DOHH2 (cell line): ENCODE measurements around the gene KCNH1.

Source experiments
- H3F3A ChIP-seq: fragments of 200-600 bp; sonication (generic), shearing (Covaris generic); 2 replicates; pipeline ENCODE4 v1.6.0; 2016; ENCODE audit warnings: antibody characterized with exemption, mild to moderate bottlenecking; ENCODE audit not compliant: control insufficient read depth, insufficient read depth
- H3K27ac ChIP-seq: fragments of 200-600 bp; sonication (generic); 2 replicates; pipeline ENCODE4 v1.5.1; 2014; ENCODE audit warnings: low read depth, mild to moderate bottlenecking, low read length, moderate library complexity
- H3K27me3 ChIP-seq: fragments of 200-600 bp; sonication (generic); 2 replicates; pipeline ENCODE4 v1.6.1; 2014; ENCODE audit warnings: mild to moderate bottlenecking, low read length, mixed read lengths; ENCODE audit not compliant: control insufficient read depth
- H3K36me3 ChIP-seq: fragments of 200-600 bp; sonication (generic); 2 replicates; pipeline ENCODE4 v1.6.1; 2014; ENCODE audit warnings: mild to moderate bottlenecking, low read length, moderate library complexity, mixed read lengths; ENCODE audit not compliant: control insufficient read depth
- H3K4me1 ChIP-seq: fragments of 200-600 bp; sonication (generic); 2 replicates; pipeline ENCODE4 v1.6.1; 2014; ENCODE audit warnings: mild to moderate bottlenecking, low read length, mixed read lengths; ENCODE audit not compliant: control insufficient read depth
- H3K4me2 ChIP-seq: fragments of 200-600 bp; sonication (generic); 2 replicates; pipeline ENCODE4 v1.6.0; 2014; ENCODE audit warnings: mild to moderate bottlenecking, low read length, moderate library complexity
- H3K4me3 ChIP-seq: fragments of 200-600 bp; sonication (generic); 2 replicates; pipeline ENCODE4 v1.5.1; 2014; ENCODE audit warnings: mild to moderate bottlenecking, low read length, mixed read lengths
- H3K79me2 ChIP-seq: fragments of 200-600 bp; sonication (generic); 2 replicates; pipeline ENCODE4 v1.6.1; 2014; ENCODE audit warnings: mild to moderate bottlenecking, low read length, mixed read lengths; ENCODE audit not compliant: control insufficient read depth
- H3K9me2 ChIP-seq: fragments of 200-600 bp; sonication (generic); replicated peaks from 2 replicates; pipeline ENCODE4 v1.6.1; 2014; ENCODE audit warnings: mild to moderate bottlenecking, low read length, mixed read lengths; ENCODE audit not compliant: control insufficient read depth
- H3K9me3 ChIP-seq: fragments of 200-600 bp; sonication (generic); 2 replicates; pipeline ENCODE4 v1.6.1; 2014; ENCODE audit warnings: antibody characterized with exemption, low read length, mixed read lengths; ENCODE audit not compliant: control insufficient read depth, insufficient read depth
- H4K20me1 ChIP-seq: fragments of 200-600 bp; sonication (generic); 2 replicates; pipeline ENCODE4 v1.6.0; 2014; ENCODE audit warnings: low read depth, mild to moderate bottlenecking, antibody characterized with exemption, low read length, moderate library complexity; ENCODE audit not compliant: control insufficient read depth, insufficient read depth
- EZH2phosphoT487 ChIP-seq: fragments of 200-600 bp; sonication (generic); IDR thresholded peaks from 2 replicates; pipeline ENCODE4 v1.6.1; 2017; ENCODE audit warnings: borderline replicate concordance, mild to moderate bottlenecking, antibody characterized with exemption, low read length, moderate library complexity, mixed read lengths
- TF ChIP-seq, protein P1 (sequence below): fragments of 200-600 bp; sonication (generic); IDR thresholded peaks from one replicate; pipeline ENCODE4 v1.5.1; 2014; ENCODE audit warnings: antibody characterized with exemption, mild to moderate bottlenecking, low read depth, low read length; ENCODE audit not compliant: poor library complexity, severe bottlenecking

The KCNH1 gene

DNA sequence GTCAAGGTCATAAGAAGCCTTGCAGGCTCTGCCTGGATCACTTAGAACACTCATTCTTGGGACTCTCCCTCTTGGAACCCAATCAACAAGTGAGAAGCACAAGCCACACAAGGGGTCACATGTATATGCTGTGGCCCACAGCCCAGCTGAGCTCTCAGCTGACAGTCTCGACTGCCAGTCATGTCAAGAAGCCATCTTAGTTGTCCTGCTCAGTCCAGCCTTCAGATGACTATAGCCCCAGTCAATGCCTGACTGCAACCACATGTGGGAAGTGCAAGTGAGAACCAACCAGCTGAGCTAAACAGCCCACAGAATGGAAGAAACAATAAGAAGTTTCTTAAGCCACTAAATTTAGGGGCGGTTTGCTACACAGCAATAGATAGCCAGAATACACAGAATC, 356.0 kb downstream of the KCNH1 start:
- TF ChIP-seq, protein P1, sequence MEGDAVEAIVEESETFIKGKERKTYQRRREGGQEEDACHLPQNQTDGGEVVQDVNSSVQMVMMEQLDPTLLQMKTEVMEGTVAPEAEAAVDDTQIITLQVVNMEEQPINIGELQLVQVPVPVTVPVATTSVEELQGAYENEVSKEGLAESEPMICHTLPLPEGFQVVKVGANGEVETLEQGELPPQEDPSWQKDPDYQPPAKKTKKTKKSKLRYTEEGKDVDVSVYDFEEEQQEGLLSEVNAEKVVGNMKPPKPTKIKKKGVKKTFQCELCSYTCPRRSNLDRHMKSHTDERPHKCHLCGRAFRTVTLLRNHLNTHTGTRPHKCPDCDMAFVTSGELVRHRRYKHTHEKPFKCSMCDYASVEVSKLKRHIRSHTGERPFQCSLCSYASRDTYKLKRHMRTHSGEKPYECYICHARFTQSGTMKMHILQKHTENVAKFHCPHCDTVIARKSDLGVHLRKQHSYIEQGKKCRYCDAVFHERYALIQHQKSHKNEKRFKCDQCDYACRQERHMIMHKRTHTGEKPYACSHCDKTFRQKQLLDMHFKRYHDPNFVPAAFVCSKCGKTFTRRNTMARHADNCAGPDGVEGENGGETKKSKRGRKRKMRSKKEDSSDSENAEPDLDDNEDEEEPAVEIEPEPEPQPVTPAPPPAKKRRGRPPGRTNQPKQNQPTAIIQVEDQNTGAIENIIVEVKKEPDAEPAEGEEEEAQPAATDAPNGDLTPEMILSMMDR, result no peak
- TF ChIP-seq EZH2phosphoT487, result no peak
- Histone ChIP-seq H4K20me1 (no peaks in the 10 kb centered on the region), H3K79me2 (no peaks in the 10 kb centered on the region), H3K4me1 (no peaks in the 10 kb centered on the region), H3K36me3 (no peaks in the 10 kb centered on the region), H3F3A (no peaks in the 10 kb centered on the region), H3K9me2 (no peaks in the 10 kb centered on the region), H3K4me2 (no peak overlapping the region), H3K27me3 (no peaks in the 10 kb centered on the region), H3K27ac (no peak overlapping the region), H3K4me3 (no peak overlapping the region), H3K9me3 (no peaks in the 10 kb centered on the region)

GRCh38 chr1:210776712-210777111, 357.2 kb downstream of the KCNH1 start:
- no peak overlapping the region for H3K4me3 ChIP-seq
- H3K9me2 ChIP-seq, result no peaks in the 10 kb centered on the region
- no peaks in the 10 kb centered on the region for H3K27me3 ChIP-seq
- no peaks in the 10 kb centered on the region for H4K20me1 ChIP-seq
- no peaks in the 10 kb centered on the region for H3K9me3 ChIP-seq
- no peaks in the 10 kb centered on the region for H3K4me1 ChIP-seq
- H3K36me3 ChIP-seq, result no peaks in the 10 kb centered on the region
- TF ChIP-seq, protein P1, result no peak
- no peak for TF ChIP-seq EZH2phosphoT487
- H3K27ac ChIP-seq, result no peak overlapping the region
- no peak overlapping the region for H3K4me2 ChIP-seq
- no peaks in the 10 kb centered on the region for H3K79me2 ChIP-seq
- H3F3A ChIP-seq, result no peaks in the 10 kb centered on the region

- H3K27me3 ChIP-seq, result no peaks in the 10 kb centered on the region
- TF ChIP-seq, protein P1, result no peak
- no peak for TF ChIP-seq EZH2phosphoT487
- no peaks in the 10 kb centered on the region for H3K4me1 ChIP-seq
- no peaks in the 10 kb centered on the region for H3K9me3 ChIP-seq
- no peaks in the 10 kb centered on the region for H3K9me2 ChIP-seq
- no peaks in the 10 kb centered on the region for H4K20me1 ChIP-seq
- no peaks in the 10 kb centered on the region for H3K79me2 ChIP-seq
- no peak overlapping the region for H3K4me2 ChIP-seq
- no peak overlapping the region for H3K4me3 ChIP-seq
- no peak overlapping the region for H3K27ac ChIP-seq
- H3K36me3 ChIP-seq, result no peaks in the 10 kb centered on the region
- H3F3A ChIP-seq, result no peaks in the 10 kb centered on the region
These were observed 358.7 kb downstream of the KCNH1 start for GRCh38 chr1:210775289-210775688.

DNA sequence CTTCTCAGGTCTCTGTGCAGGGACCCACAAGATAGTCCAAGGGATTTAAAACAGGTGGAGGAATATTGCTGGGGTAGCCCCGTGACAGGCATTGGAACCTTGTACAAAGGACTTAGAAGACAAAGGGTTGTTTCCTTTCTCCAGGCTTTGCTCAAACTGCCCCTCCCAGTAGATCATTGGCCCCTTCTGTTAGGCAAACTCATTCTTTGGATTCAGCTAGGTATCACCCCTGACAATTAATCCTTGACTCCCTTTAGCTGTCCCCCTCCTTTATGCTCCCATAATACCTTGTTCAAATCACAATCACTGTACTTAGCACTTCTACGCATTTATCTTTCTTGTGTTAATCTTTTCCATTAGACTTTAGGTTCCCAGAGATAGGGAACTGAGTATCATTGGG, 360.5 kb downstream of the KCNH1 start:
- Histone ChIP-seq H3K27ac (no peak overlapping the region), H3F3A (no peaks in the 10 kb centered on the region), H3K79me2 (no peaks in the 10 kb centered on the region), H3K27me3 (no peaks in the 10 kb centered on the region), H3K36me3 (no peaks in the 10 kb centered on the region), H3K9me2 (no peaks in the 10 kb centered on the region), H4K20me1 (no peaks in the 10 kb centered on the region), H3K4me3 (no peak overlapping the region), H3K9me3 (no peaks in the 10 kb centered on the region), H3K4me2 (no peak overlapping the region), H3K4me1 (no peaks in the 10 kb centered on the region)
- TF ChIP-seq, protein P1, result no peak
- no peak for TF ChIP-seq EZH2phosphoT487
